CD4-positive, alpha-beta T cell treated with Interleukin-15 for 1 hour (primary cell): ENCODE results near the gene ARSK.

Experiments
- DNase-seq: peaks from one replicate; pipeline ENCODE4 v3.0.0-alpha.2; 2020

Gene ARSK

DNA sequence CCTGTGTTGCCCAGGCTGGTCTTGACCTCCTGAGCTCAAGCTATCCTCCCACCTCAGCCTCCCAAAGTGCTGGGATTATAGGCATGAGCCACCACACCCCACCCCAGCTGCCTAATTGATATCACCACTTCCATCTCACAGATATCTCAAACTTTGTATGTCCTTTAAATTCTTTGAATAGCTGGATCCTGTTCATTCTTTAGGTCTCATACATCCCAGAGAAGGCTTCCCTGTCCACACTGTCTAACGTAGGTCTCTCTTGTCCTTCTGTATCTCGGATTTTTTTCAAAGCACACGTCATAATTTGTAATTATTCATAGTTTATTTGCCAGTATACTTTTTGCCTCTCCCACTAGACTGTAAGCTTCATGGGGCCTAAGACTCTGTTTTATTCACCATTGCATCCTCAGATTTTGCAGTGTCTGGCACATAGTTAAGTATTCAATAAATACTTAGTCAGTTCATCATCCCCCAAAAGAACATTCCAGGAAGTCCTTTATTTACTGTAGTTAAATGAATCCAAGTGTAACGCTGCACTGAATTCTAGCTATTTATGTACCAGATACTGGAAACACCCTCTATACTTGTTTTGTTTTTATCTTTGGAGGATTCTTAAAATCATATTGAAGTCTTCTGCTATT is 10.5 kb downstream of the ARSK start:
- DNase-seq = no peak

DNA sequence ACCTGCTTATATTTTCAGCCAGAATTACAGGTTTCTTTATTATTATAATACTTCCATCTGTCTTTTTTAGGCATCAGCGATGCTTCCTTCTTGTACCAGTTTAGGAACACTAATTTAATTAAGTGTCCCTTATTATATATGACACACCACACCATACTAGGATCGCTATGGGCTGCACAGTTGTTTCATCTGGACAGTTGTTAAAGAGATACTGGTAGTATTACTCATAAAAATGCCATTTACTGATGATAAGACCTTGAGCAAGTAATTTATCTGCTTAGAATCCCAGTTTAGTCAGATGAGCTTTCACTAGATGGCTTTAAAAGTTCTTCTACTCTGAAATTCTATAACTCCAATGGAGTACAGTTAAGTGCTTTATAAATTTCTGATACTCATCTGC is 17.1 kb downstream of the ARSK start:
- DNase-seq = no peak

DNA sequence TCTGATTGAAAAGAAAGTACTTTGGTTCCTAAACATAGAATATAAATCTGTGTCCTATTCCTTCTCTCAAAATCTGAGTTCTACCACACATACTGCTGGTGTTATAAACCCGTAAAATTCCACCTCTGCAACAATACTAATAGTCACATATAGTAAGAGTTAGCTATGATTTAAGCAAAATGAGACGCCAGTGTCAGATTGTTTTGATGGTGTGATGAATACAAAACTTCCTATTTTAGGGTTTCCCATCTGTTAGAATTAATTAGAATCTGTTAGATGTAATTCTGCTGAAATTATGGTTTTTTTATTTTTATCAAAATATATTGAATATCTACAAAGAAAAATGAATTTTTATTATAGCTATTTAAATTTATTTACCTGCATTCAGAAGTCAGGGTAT is 26.7 kb downstream of the ARSK start:
- no peak for DNase-seq

DNA sequence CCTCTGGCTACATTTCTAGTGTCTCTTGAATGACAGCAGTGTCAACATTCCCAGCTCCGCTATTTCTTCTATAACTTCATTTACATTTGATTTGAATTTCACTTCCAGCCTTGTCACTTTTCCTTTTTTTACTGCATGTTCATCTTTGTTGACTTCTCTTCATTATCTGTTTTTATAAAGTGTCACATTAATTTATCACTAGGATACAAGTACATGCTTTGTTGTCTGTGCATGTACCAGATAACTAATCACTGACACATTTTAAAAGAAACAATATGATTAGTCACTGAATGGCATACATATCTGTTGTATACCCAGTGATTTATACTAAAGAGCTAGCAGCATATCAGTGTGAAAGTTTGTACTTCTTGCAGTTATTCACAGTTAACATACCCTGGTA is 29.1 kb downstream of the ARSK start:
- DNase-seq = no peak

DNA sequence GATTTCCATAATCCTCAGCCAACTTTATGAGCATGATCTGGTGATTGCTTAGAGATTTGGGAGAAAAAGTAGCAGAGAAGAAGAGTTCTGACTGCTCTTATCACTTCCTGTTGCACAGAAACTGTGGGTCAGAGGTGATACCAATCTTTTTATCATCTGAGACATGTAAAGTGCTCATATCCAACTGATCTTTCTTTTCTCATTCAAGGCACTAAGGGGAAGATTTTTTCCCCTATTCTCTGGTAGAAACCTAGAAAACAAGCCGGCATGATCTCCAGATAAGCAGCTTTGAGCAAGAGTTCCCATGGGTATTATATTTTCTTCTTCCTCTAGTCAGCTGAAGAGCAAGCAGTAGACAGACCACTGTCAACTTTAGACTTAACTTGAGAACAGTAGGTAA is 36.0 kb downstream of the ARSK start:
- no peak for DNase-seq

DNA sequence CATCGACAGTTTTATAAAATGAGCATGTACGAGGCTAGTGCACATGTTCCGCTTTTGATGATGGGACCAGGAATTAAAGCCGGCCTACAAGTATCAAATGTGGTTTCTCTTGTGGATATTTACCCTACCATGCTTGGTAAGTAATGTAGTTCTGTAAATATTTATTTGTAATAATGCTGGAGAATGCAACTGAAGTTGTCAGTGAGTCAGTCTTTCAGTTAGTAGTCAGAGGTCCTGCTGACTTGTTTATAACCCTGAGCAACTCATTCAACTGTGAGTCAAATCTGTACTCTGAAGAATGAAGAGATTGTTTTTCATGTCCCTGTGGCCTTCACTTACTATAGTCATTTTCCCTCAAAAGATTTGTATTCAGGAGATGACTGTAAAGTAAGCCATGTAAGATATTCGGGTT is 36.6 kb downstream of the ARSK start:
- DNase-seq = no peak

DNA sequence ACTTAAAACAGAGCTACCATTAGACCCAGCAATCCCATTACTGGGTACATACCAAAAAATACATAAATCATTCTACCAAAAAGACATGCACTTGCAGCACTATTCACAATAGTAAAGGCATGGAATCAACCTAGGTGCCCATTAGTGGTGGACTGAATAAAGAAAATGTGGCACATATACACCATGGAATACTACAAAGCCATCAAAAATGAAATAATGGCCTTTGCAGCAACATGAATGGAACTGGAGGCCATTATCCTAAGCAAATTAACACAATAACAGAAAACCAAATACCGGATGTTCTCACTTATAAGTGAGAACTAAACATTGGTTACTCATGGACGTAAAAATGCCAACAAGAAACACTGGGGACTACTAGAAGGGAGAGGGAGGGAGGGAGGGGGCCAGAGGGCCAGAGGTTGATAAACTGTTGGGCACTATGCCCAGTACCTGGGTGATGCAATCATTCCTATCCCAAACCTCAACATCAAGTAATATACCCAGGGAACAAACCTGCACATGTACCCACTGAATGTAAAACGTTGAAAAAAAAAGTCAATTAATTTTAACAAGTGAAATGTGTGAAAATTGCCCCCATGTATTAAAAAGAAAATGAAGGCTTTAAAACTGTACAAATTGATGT is 40.5 kb downstream of the ARSK start:
- DNase-seq = no peak

DNA sequence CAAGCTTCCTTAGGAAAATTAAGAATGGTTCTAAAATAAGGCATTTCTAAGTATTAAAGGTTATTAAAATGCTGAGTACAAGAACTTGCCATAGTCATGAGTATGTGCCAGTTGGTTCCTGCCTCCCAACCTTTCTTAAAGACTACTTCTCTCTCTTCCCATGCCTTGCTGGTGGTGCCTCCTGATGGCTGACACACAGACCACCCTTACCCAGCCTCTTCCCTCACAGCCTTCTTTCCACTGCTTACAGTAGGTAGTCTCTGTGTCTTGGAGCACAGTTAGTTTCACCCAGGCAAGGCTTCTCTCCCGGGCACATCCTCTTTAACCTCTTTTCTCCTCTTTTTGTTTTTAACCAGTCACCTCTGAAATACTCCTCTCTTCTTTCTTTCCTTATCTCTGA is 44.4 kb downstream of the ARSK start:
- DNase-seq = no peak

DNA sequence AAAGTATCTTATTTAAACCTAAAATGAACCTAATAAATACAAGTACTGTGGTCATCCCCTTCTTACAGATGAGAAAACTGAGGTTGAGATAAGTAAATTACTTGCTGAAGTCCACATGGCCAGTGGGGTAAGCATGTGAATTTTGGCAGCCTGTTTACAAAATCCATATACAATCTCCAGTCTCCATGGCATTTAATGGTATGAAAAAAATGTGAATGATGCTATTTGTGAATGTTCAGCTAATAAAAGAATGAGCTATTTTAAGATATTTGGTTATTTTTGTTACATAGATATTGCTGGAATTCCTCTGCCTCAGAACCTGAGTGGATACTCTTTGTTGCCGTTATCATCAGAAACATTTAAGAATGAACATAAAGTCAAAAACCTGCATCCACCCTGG is 45.7 kb downstream of the ARSK start:
- DNase-seq = no peak

DNA sequence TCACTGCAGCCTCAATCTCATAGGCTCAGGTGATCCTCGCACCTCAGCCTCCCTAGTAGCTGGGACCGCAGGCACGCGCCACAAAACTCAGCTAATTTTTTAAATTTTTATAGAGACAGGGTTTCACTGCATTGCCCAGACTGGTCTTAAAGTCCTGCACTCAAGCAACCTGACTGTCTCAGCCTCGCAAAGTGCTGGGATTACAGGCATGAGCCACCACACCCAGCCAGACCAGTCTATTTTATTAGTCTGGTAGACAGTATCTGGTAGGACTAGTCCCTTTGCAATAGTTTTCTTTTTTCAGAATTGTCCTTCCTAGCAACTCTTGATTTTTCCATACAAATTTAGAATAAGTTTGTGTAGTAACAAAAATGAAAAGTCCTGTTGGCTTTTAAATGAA is 50.9 kb downstream of the ARSK start:
- no peak for DNase-seq

DNA sequence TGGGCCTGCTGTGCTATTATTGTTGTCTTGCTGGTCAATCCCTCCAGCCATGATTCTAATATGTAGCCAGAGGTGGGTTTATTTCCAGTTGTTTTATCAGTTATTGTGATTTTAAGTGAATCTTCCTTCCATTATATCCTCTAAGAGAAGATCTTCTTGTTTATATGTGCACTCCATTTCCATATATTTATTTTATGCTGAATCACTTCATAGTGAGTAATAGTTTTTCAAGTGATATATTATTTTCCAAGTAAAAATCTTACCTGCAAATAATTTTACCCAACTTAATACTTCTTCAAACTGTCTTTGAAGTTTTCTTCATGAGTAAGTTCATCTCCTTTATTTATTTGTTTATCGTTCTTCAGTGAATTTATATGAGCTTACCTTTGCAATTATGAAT is 51.5 kb downstream of the ARSK start:
- DNase-seq = no peak

DNA sequence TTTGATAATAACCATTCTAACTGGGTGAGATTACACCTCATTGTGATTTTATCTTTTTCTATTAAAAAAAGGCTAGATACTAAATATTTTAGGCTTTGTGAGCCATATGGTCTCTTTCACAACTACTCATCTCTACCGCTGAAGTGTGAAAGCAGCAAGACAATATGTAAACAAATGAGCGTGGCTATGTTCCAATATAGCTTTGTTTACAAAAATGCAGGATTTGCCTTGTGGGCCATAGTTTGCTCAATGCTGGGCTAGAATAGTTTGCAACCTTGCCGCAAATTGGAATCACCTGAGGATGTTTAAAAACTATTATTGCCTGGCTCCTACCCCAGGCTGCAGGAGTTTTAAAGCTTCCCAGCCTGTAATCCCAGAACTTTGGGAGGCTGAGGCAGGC is 54.8 kb downstream of the ARSK start:
- no peak for DNase-seq

DNA sequence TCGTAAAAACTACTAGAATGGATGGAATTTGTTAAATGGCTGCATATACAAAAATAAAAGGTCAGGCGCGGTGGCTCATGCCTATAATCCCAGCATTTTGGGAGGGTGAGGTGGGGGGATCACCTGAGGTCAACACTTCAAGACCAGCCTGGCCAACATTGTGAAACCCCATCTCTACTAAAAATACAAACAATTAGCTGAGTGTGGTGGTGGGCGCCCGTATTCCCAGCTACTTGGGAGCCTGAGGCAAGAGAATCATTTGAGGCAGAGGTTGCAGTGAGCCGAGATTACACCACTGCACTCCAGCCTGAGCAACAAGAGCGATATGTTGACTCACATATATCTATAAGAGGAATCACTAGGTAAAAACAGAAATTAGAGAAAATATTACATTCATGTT is 55.6 kb downstream of the ARSK start:
- no peak for DNase-seq

DNA sequence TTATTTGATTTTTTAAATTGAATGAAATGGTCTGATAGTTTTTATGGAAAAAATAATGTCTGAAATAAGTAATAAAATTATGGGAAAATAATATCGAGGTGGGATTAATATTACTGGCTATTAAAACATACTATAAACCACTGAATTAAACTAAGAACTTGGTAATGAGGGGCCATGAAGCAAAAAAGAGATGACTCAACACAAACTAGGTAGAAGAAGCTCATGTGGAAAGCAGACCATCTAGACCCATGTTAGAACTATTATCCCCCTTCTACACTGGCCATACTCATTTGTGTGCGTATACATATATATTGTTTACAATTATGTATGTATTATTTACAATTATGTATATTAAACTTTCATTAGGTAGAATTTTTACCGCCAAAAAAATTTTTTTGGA is 56.5 kb downstream of the ARSK start:
- no peak for DNase-seq

DNA sequence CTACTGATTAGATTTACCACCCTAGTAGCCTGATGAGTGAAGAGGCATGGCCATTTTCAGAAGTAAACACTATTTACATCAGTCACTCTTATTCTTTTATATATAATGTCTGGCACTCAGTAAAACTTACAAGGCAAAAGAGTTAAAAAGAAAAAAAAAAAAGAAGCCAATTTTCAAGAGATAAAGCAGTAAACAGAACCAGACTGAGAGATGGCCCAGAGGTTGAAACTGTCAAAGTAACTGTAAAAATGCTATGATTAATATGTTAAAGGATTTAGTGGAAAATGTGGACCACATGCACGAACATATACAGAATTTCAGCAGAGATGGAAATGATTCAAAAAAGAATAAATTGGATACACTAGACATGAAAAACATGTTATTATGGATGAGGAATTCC is 58.6 kb downstream of the ARSK start:
- DNase-seq = no peak

DNA sequence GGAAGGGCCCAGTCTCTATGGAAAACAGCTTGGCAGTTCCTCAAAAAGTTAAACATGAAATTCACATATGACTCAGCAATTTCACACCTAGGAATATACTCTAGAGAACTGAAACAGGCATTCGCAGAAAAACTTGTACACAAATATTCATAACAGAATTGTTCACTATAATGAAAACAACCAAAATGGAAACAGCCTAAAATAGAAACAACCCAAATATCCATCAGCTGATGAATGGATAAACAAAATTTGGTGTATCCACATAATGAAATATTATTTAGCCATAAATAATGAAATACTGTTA is 60.2 kb downstream of the ARSK start:
- no peak for DNase-seq

DNA sequence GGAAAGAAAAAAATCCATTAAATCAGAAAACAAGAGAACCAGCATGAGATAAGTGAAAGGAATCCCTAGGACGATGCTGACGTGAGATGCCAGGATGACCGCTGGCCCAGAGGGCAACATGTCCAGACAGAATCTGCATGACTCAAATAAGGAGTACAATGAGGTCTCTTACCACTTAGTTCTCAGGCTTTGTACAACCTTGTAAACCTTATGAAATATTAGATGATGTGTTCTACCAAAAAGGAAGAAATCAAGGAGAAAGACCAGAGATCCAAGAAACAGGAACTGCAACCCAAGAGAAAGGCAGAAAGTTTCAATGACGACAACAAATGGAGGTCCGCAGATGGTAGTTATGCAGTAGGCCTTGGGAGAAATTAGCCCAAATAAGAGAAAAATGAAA is 62.2 kb downstream of the ARSK start:
- no peak for DNase-seq

DNA sequence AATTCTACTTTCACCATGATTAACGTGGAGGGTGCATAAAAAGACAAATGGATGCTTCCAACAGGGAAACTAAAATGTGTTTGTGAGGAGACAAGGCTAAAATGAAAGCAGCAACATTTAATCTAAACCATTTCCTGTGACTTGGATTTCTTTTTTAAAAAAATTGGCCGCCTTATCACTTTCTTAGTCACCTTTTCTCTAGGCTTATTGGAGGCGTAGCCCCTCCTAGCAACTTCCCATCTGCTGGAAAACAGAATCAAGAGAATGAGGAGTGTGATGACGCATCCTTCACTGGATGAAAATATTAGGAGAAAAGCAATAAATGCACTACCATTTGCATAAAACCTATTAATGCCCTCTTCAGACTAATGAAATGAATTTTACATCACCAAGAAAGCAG is 64.2 kb downstream of the ARSK start:
- no peak for DNase-seq

DNA sequence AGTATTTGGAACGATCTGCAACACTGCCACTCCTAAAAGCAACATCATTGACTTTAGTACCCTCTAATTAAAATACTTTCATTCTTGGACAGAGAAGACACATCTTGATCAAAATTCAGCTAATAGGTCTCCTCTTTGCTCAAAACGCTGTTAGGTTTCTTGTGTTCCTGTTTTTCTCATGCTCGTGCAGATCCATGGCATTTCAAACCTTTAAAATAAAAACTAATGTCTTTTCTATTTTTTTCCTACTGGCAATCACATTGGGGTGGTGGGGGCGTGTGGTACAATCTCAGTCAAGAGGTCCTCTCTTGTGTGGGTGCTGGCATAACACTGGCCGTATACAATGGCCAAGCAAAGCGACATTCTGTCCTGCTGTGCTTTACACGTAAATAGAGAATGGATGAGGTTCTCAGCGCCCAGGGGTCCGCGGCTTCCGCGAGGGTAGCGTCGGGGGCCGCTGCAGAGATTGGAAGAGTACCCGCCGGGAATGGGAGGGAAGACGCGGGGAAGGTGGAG is 64.7 kb downstream of the ARSK start:
- DNase-seq = no peak

DNA sequence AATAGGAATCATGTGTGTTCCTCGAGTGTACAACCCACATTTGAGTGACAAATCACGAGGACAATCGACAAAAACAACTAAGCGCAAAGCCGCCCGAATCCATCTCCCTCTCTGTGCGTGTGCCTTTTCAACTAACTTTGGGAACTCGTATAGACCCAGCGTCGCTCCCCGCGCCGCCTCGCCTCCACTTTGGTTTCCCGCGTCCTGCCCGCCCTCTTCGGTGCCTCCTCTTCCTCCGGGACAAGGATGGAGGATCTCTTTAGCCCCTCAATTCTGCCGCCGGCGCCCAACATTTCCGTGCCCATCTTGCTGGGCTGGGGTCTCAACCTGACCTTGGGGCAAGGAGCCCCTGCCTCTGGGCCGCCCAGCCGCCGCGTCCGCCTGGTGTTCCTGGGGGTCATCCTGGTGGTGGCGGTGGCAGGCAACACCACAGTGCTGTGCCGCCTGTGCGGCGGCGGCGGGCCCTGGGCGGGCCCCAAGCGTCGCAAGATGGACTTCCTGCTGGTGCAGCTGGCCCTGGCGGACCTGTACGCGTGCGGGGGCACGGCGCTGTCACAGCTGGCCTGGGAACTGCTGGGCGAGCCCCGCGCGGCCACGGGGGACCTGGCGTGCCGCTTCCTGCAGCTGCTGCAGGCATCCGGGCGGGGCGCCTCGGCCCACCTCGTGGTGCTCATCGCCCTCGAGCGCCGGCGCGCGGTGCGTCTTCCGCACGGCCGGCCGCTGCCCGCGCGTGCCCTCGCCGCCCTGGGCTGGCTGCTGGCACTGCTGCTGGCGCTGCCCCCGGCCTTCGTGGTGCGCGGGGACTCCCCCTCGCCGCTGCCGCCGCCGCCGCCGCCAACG is 65.3 kb downstream of the ARSK start, which contains the start of gene GPR150:
Gene GPR150, plus strand, starts transcription at position 58 of the 840 bp plus-strand sequence. Its CDS starts 189 bp downstream, at position 247.
- peak; percentile 62 for DNase-seq

DNA sequence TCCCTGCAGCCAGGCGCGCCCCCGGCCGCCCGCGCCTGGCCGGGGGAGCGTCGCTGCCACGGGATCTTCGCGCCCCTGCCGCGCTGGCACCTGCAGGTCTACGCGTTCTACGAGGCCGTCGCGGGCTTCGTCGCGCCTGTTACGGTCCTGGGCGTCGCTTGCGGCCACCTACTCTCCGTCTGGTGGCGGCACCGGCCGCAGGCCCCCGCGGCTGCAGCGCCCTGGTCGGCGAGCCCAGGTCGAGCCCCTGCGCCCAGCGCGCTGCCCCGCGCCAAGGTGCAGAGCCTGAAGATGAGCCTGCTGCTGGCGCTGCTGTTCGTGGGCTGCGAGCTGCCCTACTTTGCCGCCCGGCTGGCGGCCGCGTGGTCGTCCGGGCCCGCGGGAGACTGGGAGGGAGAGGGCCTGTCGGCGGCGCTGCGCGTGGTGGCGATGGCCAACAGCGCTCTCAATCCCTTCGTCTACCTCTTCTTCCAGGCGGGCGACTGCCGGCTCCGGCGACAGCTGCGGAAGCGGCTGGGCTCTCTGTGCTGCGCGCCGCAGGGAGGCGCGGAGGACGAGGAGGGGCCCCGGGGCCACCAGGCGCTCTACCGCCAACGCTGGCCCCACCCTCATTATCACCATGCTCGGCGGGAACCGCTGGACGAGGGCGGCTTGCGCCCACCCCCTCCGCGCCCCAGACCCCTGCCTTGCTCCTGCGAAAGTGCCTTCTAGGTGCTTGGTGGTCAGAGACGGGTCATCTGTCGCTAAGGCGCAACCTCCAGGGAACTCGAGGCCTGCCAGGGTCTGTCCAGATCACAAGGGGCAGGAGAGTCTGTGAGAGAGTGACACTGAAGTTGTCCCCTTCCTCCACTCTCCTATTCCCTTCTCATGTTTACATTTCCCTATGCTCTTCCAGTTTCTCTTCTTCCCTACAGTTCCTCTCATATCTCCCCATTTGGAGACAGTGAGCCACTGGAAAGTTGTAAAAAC is 66.3 kb downstream of the ARSK start:
- DNase-seq = peak; percentile 17

DNA sequence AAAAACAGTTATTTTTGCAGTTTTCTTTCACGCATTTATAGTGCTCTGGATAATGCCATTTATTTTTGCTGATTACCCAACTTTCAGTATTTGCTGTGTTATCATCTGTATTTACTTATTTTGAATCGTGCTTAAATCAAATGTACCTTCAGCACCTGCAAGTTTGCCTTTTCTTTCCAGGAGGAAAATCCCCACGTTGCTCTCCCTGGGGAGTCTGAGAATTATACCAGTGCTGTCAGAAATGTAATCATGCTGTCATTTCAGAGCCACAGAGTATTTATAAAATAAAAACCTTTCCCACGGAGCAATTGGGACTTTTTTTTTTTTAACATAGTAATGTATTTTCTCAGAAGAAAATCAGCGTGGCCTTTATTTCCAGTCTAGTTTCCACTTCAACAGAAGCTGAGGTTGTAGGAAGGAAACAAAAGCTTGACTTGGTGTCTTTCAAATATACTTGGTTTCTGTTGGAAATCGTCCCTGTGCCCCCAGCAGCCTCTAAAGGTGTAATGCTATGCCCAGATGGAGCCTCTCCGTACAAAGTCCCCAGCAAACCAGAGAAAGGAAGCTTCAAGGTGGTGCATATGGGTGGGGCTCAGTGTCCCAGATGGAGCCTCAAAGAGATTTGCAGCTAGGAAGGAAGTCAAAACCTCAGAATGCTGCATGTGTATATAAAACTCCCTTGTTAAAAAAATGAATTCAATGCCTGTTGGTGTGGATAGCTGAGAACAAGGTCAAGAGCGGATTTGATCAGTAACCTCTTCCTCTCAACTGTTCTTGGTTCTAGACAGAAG is 67.1 kb downstream of the ARSK start:
- no peak for DNase-seq
